Measurements from ENCODE around the gene SLC25A4. TPM values are rescaled to one million over a fixed set of nuclear protein-coding genes. Genes with fewer than 3 reads are reported as not detected.
"Not testable (repeated sequence)": the region's sequence is repeated elsewhere in the genome, so short reads cannot be mapped to it uniquely, and the experiment has no call there.

SLC25A4 gene
- total RNA-seq, 1 donor from 2014 or later = 27.7 TPM

GRCh38 chr4:185113340-185113739 is 29.7 kb upstream of the SLC25A4 start:
- no peak overlapping the region for H3K27ac Mint-ChIP-seq (ENCODE audit: unreplicated experiment)
- no peak for TF ChIP-seq CTCF (IDR thresholded peaks at IDR 0.05)
- no peaks in the 10 kb centered on the region for H3K36me3 Mint-ChIP-seq (ENCODE audit: unreplicated experiment)
- H3K4me3 Mint-ChIP-seq (ENCODE audit: unreplicated experiment) = no peak overlapping the region
- DNase-seq (ENCODE audit: extremely low spot score, unreplicated experiment) = no peak
- H3K9me3 Mint-ChIP-seq (ENCODE audit: unreplicated experiment) = no peaks in the 10 kb centered on the region
- peaks cover 6% of the 10 kb centered on the region for H3K27me3 Mint-ChIP-seq (ENCODE audit: unreplicated experiment)
- peaks cover 23% of the 10 kb centered on the region for H3K4me1 Mint-ChIP-seq (ENCODE audit: unreplicated experiment)

- Mint-ChIP-seq H3K27ac (ENCODE audit: unreplicated experiment) (no peak overlapping the region), H3K4me1 (ENCODE audit: unreplicated experiment) (peaks cover 25% of the 10 kb centered on the region), H3K27me3 (ENCODE audit: unreplicated experiment) (no peaks in the 10 kb centered on the region), H3K9me3 (ENCODE audit: unreplicated experiment) (no peaks in the 10 kb centered on the region), H3K36me3 (ENCODE audit: unreplicated experiment) (no peaks in the 10 kb centered on the region), H3K4me3 (ENCODE audit: unreplicated experiment) (no peak overlapping the region)
- DNase-seq (ENCODE audit: extremely low spot score, unreplicated experiment) = no peak
- TF ChIP-seq CTCF (IDR thresholded peaks at IDR 0.05) = no peak
These were observed 27.2 kb upstream of the SLC25A4 start for GRCh38 chr4:185115827-185116232.

- Mint-ChIP-seq H3K9me3 (ENCODE audit: unreplicated experiment) (no peaks in the 10 kb centered on the region), H3K4me3 (ENCODE audit: unreplicated experiment) (no peak overlapping the region), H3K36me3 (ENCODE audit: unreplicated experiment) (no peaks in the 10 kb centered on the region), H3K27me3 (ENCODE audit: unreplicated experiment) (peaks cover 2% of the 10 kb centered on the region), H3K27ac (ENCODE audit: unreplicated experiment) (no peak overlapping the region), H3K4me1 (ENCODE audit: unreplicated experiment) (peaks cover 20% of the 10 kb centered on the region)
- no peak for DNase-seq (ENCODE audit: extremely low spot score, unreplicated experiment)
- TF ChIP-seq CTCF (IDR thresholded peaks at IDR 0.05) = no peak
These were observed 25.6 kb upstream of the SLC25A4 start for GRCh38 chr4:185117300-185117934.

- no peaks in the 10 kb centered on the region for H3K9me3 Mint-ChIP-seq (ENCODE audit: unreplicated experiment)
- peaks cover 10% of the 10 kb centered on the region for H3K4me1 Mint-ChIP-seq (ENCODE audit: unreplicated experiment)
- peaks cover 15% of the 10 kb centered on the region for H3K27me3 Mint-ChIP-seq (ENCODE audit: unreplicated experiment)
- DNase-seq (ENCODE audit: extremely low spot score, unreplicated experiment) = no peak
- H3K36me3 Mint-ChIP-seq (ENCODE audit: unreplicated experiment) = no peaks in the 10 kb centered on the region
- TF ChIP-seq CTCF (IDR thresholded peaks at IDR 0.05) = no peak
- H3K4me3 Mint-ChIP-seq (ENCODE audit: unreplicated experiment) = no peak overlapping the region
- H3K27ac Mint-ChIP-seq (ENCODE audit: unreplicated experiment) = no peak overlapping the region
These were observed 24.2 kb upstream of the SLC25A4 start for GRCh38 chr4:185118876-185119275.

- not testable (repeated sequence) for H3K4me3 Mint-ChIP-seq (ENCODE audit: unreplicated experiment); H3K4me1 Mint-ChIP-seq (ENCODE audit: unreplicated experiment); H3K27ac Mint-ChIP-seq (ENCODE audit: unreplicated experiment); DNase-seq (ENCODE audit: extremely low spot score, unreplicated experiment); H3K36me3 Mint-ChIP-seq (ENCODE audit: unreplicated experiment); H3K9me3 Mint-ChIP-seq (ENCODE audit: unreplicated experiment)
- peaks cover 18% of the 10 kb centered on the region for H3K27me3 Mint-ChIP-seq (ENCODE audit: unreplicated experiment)
These were observed 23.6 kb upstream of the SLC25A4 start for GRCh38 chr4:185119467-185119866.
